22Rv1 (cell line): ENCODE results near the gene SREBF2.

Experiments
- ZFX ChIP-seq: fragments of 450-650 bp; IDR thresholded peaks from 2 replicates; pipeline ENCODE4 v1.6.1; 2017; ENCODE audit warnings: antibody characterized with exemption, borderline replicate concordance
- TF ChIP-seq, protein P1 (sequence below): fragments of 450-650 bp; IDR thresholded peaks from 2 replicates; pipeline ENCODE4 v1.5.1; 2017; ENCODE audit warnings: mild to moderate bottlenecking

DNA sequence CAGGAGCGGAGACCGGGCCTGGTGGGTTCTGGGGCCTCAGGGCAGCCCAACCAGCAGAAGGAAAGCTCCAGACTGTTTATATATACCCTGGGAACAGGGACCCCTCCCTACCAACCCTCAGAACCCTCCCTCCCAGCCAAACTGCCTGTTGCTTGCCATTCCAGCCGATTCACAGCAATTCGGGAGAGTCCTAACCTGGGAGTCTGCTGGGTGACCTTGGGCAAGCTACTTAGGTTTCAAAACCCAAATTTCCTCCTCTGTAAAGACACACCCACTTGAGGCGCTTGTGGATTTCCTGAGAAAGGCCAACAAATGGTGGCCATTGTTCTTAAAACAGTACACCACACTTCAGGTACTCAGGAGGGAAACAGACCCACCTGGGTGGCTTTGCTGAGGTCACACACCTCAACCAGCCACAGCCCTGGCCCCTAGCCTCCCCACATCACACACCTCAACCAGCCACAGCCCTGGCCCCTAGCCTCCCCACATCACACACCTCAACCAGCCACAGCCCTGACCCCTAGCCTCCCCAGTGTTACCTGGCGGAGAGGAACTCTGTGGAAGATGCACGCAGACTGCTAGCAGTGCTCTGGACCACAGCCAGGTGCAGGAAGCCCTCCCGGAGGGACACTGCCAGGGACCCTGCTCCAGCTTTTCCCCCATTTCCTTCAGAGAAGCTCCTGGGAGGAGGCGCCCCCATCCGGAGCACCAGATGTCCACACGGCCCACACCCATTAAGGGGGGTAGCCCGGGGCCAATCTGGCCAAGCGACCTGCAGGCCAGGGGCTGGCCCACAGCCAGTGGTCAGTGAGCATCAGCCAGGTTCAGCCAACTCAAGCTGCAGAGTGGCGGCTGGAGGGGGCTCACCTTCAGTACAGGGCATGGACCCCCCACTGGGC, 75.8 kb downstream of the SREBF2 start:
- TF ChIP-seq, protein P1, sequence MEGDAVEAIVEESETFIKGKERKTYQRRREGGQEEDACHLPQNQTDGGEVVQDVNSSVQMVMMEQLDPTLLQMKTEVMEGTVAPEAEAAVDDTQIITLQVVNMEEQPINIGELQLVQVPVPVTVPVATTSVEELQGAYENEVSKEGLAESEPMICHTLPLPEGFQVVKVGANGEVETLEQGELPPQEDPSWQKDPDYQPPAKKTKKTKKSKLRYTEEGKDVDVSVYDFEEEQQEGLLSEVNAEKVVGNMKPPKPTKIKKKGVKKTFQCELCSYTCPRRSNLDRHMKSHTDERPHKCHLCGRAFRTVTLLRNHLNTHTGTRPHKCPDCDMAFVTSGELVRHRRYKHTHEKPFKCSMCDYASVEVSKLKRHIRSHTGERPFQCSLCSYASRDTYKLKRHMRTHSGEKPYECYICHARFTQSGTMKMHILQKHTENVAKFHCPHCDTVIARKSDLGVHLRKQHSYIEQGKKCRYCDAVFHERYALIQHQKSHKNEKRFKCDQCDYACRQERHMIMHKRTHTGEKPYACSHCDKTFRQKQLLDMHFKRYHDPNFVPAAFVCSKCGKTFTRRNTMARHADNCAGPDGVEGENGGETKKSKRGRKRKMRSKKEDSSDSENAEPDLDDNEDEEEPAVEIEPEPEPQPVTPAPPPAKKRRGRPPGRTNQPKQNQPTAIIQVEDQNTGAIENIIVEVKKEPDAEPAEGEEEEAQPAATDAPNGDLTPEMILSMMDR: no peak
- TF ChIP-seq ZFX: no peak
